Measurements from ENCODE around the gene KLHDC8B.

DNA sequence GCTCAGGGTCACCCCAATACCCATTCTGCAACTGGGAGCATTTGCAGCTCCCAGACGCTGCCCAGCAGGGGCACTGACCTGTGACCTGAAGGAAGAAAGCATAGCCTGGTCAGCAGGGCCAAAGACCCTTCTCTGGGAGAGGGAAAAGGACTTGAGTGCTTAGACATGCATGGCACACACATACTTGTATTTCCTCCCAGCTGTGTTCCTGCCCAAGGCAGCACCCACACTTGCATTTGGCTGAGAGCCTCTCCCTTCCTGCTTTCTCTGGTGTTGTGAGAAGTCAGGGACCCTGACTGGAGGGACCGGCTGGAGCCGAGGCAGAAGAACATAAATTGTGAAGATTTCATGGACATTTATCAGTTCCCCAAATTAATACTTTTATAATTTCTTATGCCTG, 31.3 kb upstream of the KLHDC8B start:
- TF ChIP-seq POLR2A (IDR thresholded peaks at IDR 0.05) (no peak), CTCF (IDR thresholded peaks at IDR 0.05) (no peak)
